CD1c-positive myeloid dendritic cell (primary cell): Measurements from ENCODE around the gene TRIM2.
A peak's percentile ranks its signal among the peaks of the same experiment; 100 is the strongest.
"Not testable (repeated sequence)": the region's sequence is repeated elsewhere in the genome, so short reads cannot be mapped to it uniquely, and the experiment has no call there.

ENCODE experiments used
- DNase-seq: peaks from one replicate; pipeline ENCODE4 v3.0.0-alpha.2; 2016; ENCODE audit errors: extremely low spot score

Gene TRIM2

GRCh38 chr4:153204247-153204671 is at the start of gene TRIM2:
Gene TRIM2, plus strand, starts transcription at chr4:153204443. Its CDS starts 88 bp downstream, at chr4:153204531.
- no peak for DNase-seq

- no peak for DNase-seq
These were observed 48.6 kb upstream of the TRIM2 start for GRCh38 chr4:153155686-153156085.

GRCh38 chr4:153156263-153156662 is 48.0 kb upstream of the TRIM2 start:
- DNase-seq, result peak; percentile 55

- no peak for DNase-seq
These were observed 47.5 kb upstream of the TRIM2 start for GRCh38 chr4:153156721-153157120.

- no peak for DNase-seq
These were observed 45.2 kb upstream of the TRIM2 start for GRCh38 chr4:153159016-153159415.

GRCh38 chr4:153159728-153160221 is 44.5 kb upstream of the TRIM2 start:
- DNase-seq, result no peak

- no peak for DNase-seq
These were observed 43.4 kb upstream of the TRIM2 start for GRCh38 chr4:153160821-153161220.

- DNase-seq, result no peak
These were observed 42.8 kb upstream of the TRIM2 start for GRCh38 chr4:153161226-153161963.

GRCh38 chr4:153165236-153165635 is 39.0 kb upstream of the TRIM2 start:
- not testable (repeated sequence) for DNase-seq

GRCh38 chr4:153166716-153167501 is 37.3 kb upstream of the TRIM2 start:
- no peak for DNase-seq

GRCh38 chr4:153169776-153170175 is 34.5 kb upstream of the TRIM2 start:
- DNase-seq, result no peak

GRCh38 chr4:153170407-153170806 is 33.8 kb upstream of the TRIM2 start:
- no peak for DNase-seq

GRCh38 chr4:153174821-153175567 is 29.2 kb upstream of the TRIM2 start:
- no peak for DNase-seq

GRCh38 chr4:153176938-153177337 is 27.3 kb upstream of the TRIM2 start:
- DNase-seq, result no peak

GRCh38 chr4:153177841-153178240 is 26.4 kb upstream of the TRIM2 start:
- DNase-seq, result no peak

GRCh38 chr4:153179100-153179499 is 25.1 kb upstream of the TRIM2 start:
- DNase-seq, result no peak

- DNase-seq, result no peak
These were observed 22.9 kb upstream of the TRIM2 start for GRCh38 chr4:153181293-153181692.

GRCh38 chr4:153181700-153182099 is 22.5 kb upstream of the TRIM2 start:
- DNase-seq, result no peak

- DNase-seq, result no peak
These were observed 21.1 kb upstream of the TRIM2 start for GRCh38 chr4:153183146-153183545.

GRCh38 chr4:153185331-153185852 is 18.9 kb upstream of the TRIM2 start:
- no peak for DNase-seq

- DNase-seq, result no peak
These were observed 18.1 kb upstream of the TRIM2 start for GRCh38 chr4:153186046-153186728.
